Frontal cortex (tissue), 4 donors: ENCODE results near the gene PTGR2. TPM values are rescaled to one million over a fixed set of nuclear protein-coding genes. Genes with fewer than 3 reads are reported as not detected.
A peak's percentile ranks its signal among the peaks of the same experiment; 100 is the strongest.
"Not testable (repeated sequence)": the region's sequence is repeated elsewhere in the genome, so short reads cannot be mapped to it uniquely, and the experiment has no call there.

Source experiments
- DNase-seq, 2 donors: peaks; one replicate each; pipeline ENCODE4 v3.0.0; 2012; ENCODE audit warnings: low spot score in 2 of 2
- FAIRE-seq: peaks from 2 replicates; lab custom pipeline; 2012; peaks lifted over from hg19 to GRCh38; lab: Jason Lieb, UNC
- total RNA-seq: library from RNA; depleted of rRNA; stranded (reverse); fragments of >200 nt; gene quantifications from one replicate; pipeline ENCODE4 v1.2.3, GENCODE V29; 2014
- donor health status: control.
- donor health status: control.
- donor health status: control.

The PTGR2 gene
- total RNA-seq, result 4.9 TPM

DNA sequence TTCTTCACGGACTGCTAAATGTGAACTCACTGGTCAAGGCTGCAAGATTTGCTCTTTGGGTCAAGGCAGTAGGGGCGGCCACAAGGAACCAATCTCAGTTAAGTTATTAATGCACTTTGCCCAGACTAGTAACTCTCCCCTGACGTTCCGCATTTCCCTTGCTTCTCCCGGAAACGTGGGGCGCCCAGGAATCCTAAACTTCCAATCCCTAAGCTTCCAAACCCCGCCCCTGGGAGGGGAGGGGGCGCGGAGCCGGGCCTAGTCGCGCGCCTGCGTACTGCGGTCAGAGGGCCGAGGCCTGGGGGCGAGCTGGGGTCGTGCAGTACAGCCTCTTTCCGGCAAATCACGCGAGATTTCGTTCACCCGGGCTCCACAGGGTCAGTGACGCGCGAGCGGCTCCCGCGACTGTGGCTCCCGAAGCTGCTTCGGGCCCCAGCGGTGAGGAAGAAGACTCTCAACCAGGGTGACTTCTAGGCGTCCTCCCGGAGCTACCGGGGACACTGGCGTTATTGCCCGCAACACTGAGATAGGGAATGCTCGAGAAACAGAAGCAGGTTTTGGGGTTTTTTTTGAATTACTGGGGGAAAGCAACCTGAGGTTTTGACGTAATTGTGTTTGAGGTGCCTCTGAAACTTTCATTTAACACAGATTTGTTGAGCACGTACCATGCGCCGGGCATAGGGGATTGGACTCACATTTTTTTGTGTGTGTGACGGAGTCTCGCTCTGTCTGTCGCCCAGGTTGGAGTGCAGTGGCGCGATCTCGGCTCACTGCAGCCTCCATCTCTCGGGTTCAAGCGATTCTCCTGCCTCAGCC is at the start of gene PTGR2:
PTGR2 (plus strand) TSS at position 265 of the 816 bp plus-strand sequence. CDS start 7,032 bp downstream, outside the sequence.
- DNase-seq (peak; percentile 77 to 94), FAIRE-seq (no peak)

DNA sequence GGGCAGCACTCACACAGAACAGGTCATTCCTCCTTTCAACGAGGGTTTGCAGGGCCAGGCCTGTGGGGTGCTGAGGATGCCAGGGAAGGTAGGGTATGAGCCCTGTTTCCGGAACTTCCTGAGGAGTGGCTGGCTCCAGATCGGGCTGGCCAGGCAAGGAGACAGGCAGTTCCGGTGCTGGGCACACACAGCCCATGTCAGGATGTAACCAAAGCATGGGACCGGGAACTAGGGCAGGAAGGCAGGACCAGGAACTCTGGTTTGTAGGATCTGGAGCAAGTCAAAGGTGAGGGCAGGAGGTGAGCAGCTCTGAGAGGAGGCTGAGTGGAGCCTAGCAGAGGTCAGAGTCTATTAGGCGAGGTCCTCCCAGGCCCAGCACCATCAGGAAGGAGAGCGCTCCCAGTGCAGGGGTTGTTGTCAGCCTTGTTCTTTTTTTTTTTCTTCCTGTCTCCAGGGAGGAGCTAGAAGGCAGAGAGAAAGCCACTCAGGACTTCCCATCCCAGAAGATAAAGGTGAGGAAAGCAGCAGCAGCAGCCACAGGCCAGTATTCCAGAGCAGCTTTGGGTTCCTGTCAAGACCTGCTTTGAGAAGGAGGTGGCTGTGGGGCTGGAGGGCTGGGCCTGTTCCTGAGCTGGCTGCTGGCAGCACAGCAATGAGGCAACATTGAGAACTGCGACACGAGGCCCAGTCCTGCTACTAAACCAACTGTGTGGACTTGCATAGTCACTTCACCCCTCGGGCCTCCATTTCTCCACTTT is 49.0 kb upstream of the PTGR2 start:
- DNase-seq (no peak), FAIRE-seq (no peak)

DNA sequence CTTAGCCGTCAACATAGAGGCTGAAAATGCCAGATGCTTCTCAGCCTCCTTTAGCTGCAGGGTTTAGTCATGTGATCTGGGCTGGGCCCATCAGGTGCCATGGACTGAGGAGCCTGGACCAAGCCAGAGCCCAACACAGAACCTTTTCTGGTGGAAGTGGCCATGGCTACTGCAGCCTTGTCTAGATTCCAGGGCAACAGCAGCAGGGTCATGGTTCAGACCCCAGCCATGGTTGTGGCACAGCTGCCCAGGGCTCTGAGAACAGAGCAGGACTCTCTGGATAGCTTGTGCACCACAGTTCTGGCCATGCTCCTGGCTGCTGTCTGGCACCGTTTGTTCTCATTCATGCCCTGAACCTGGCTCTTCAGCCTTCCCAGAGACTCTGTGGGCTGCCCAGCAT is 47.0 kb upstream of the PTGR2 start:
- FAIRE-seq, result no peak
- DNase-seq, result no peak

DNA sequence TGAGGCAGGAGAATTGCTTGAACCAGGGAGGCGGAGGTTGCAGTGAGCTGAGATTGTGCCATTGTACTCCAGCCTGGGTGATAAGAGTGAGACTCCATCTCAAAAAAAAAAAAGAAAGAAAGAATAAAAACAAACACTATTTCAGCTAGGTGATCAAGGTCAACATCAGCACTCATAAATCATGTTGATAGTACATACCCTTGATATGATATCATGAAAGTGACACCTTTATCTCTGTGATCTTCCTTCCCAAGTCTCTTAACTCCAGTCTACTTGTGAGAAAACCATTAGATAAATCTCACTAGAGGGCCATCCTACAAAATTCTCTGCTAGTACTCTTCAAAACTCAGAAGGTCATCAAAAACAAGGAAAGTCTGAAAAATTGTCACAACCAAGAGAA is 44.2 kb upstream of the PTGR2 start:
- FAIRE-seq (no peak), DNase-seq (no peak)

DNA sequence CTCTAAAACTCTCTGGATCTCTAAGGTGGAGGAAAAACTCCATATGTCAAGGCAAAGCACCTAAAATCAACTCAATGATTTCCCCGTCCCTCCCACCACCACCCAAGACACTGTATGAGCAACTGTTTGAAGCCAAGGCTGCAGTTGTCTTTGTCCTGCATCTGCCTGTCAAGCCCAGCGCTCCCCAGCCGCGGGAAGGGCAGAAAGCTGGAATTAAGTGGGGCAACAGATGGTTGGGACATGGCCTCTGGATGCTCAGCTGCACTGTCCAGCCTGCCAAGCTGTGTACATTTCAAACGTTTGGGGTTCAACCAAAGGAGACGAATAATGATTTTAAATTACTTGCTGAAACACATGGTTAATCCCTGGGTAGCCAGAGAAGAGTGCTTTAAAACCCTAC is 42.2 kb upstream of the PTGR2 start:
- FAIRE-seq (no peak), DNase-seq (no peak)

DNA sequence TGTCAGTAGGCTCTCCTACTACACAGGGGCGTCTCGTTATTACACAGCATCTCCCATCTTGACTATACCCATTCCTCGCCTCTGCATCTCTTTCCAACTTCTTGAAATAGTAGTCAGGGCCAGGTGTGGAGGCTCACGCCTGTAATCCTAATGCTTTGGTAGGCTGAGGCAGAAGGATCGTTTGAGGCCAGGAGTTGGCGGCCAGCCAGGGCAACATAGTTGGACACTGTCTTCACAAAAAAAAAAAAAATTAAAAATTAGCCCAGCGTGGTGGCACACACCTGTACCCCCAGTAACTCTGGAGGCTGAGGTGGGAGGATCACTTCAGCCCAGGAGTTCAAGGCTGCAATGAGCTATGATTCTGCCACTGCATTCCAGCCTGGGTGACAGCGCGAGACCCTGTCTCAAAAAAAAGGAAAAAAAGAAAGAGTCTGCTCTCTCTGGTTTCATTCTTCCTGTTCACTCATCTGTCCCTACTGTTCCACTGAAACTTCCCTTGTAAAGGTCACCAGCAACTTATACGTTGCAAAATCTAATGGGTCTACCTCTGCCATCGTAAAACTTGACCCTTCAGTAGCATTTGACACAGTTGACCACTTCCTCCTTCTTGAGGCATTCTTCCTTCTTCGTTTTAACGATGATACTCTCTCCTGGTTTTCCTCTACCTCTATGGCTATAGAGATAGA is 41.0 kb upstream of the PTGR2 start:
- DNase-seq (no peak), FAIRE-seq (no peak)

DNA sequence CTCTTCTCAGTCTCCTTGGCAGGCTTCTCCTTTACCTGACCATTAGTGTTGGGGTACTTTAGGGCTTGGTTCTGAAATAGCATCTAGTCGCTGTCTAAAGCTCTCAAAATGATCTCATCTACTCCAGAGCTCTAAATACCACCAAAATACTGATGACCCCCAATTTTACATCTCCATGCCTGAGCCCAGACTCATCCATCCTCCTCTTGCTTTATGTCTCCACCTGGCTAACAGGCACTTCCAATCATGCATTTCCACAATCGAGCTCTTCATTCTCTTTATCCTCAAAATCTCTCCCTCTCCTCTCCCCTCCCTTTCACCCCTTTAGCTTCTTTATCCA is 40.5 kb upstream of the PTGR2 start:
- FAIRE-seq, result no peak
- DNase-seq, result no peak

DNA sequence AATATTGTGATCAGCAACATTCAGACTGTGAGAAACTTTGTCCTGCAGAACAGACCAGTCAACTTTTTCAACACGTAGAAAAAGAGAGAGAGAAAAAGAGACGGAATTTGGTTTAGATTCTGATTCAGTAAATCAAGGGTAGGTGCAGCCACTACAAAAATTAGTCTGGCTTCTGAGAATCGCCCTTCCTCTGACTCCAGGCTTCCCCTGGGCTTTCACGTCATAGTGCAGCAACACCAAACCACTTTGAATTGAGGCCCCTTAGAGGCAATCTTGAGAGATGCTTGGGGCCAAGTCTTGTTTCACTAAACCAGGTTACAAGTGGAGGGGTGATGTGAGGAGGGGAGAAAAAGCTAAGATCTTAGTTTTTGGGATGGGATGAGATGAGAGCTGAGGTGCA is 37.5 kb upstream of the PTGR2 start:
- DNase-seq (no peak), FAIRE-seq (no peak)

DNA sequence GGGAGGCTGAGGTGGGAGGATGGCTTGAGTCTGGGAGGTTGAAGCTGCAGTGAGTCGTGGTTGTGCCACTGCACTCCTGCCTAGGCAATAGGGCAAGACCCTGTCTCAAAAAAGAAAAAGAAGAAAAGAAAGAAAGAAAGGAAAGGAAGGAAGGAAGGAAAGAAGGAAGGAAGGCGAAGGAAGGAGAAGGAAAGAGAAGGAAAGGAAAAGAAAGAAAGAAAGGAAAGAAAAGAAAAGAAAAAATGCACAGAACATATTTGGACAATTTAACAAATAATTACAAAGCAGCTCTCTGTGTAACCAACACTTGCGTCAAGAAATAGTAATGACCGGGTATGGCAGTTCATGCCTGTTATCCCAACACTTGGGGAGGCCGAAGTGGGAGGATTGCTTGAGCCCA is 35.8 kb upstream of the PTGR2 start:
- FAIRE-seq (no peak), DNase-seq (no peak)

DNA sequence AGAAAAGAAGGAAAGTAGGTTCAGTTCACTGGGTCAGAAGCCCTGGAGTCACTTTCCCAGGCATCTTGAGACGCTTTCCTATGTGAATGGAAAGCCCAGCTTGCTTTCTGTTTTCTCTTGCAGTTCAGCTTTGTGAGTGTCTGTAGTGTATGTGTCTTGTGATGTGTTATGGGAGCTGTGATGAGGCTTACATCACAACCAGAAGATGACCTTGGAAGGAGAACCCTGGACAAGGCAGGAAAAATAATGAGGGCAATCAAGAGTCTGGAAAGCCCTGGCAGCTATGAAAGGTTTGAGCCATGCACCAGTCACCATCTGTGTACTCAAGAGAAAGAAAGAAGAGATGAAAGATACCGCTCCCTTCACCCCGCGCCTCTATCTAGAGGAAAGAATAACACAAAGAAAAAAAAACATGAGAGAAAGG is 35.2 kb upstream of the PTGR2 start:
- no peak for FAIRE-seq
- DNase-seq, result no peak

DNA sequence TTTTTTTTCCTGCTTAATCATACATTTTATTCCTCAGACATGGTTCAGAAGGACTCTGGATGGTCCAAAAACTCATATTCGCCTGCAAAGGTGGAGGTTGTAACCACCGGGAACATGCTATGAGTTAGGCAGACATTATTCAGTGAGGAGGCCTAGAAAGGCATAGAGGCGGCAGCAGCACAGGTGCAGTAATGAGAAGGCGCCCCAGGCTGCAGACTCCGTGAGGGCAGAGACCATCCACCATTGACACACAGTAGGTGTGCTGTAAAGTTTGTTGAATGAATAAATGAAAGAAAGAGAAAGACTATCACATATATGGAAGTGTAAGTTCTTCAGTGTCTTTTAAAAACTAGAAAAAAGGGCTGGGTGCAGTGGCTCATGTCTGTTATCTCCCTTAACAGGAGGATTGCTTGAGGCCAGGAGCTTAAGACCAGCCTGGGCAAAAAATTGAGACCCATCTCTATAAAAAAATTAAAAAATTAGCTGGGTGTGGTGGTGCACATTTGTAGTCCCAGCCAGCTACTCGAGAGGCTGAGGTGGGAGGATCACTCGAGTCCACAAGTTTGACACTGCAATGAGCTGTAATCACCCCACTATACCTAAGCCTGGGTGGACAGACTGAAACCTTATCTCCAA is 34.5 kb upstream of the PTGR2 start:
- no peak for DNase-seq
- no peak for FAIRE-seq

DNA sequence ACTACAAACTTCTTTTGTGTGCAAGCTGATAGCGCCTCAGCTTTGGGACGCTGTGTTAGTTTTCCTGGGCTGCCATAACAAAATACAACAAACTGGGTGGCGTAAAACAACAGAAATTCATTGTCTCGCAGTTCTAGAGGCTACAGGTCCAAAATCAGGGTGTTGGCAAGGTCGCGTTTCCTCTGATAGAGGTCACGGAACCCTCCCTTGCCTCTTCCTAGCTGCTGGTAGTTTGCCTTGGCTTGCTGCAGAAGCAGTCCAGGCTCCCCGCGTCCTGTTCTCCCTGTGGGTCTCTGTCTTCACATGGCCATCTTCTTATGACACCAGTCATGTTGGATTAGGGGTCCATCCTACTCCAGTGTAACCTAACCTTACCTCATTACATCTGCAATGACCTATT is 32.8 kb upstream of the PTGR2 start:
- no peak for FAIRE-seq

DNA sequence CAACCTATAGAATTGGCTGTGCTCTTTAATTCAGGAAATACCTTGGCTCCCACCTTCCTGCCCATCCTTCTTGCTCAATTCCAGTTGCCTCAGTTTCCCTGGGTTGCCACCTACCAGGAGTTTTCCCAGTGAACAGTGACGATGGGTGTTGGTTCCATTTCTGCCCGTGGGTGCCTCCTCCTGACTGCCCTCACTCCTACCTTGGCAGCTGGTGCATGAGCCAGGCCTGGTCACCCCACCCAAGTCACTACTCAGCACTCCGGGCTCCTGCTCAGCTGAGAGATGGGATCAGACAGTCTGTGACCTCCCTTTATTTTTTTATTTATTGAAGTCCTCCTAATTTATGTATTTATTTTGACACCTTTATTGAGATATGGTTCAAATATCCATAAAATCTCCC is 31.0 kb upstream of the PTGR2 start:
- DNase-seq (no peak), FAIRE-seq (no peak)

More for the DNA sequence above, 32.8 kb upstream of the PTGR2 start:
- no peak for DNase-seq

DNA sequence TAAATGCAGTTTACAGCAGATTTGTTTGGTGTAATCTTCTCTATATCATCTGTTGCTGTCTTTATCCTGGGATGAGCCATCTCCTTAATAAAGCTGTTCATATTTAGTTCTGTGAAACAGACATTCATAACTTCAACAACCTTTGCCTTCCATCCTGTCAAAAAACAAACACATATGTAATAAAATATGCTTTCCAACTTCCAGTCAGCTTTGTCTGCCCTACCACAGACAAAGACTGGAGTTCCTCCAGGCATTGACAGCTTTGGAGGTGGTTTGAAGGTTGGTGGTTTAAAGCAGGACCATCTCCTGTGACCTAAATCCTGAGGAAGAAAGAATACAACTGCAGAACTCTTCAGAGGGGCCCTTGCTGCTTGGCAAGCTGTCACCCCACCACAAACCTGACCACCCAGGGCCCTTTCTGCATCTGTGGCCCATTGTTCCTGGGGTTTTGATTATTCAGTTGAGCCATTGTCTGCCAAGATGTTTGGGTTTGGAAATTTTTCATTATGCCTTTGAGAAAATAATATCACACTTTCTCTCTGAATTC is 28.2 kb upstream of the PTGR2 start:
- FAIRE-seq (no peak), DNase-seq (no peak)

DNA sequence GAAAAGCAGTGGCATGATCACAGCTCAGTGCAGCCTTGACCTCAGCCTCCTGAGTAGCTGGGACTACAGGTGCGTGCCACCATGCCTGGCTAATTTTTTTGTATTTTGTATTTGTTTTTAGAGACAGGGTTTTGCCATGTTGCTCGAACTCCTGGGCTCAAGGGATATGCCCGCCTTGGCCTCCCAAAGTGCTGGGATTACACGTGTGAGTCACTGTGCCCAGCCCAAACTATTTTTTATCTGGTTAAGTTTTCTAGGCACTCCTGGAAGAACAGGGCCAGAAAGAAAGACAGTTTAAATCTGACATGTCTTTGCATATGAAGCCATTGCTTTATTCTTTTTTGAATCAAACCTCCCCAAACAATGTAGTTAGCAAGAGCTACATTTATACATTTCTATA is 27.5 kb upstream of the PTGR2 start:
- FAIRE-seq, result no peak

DNA sequence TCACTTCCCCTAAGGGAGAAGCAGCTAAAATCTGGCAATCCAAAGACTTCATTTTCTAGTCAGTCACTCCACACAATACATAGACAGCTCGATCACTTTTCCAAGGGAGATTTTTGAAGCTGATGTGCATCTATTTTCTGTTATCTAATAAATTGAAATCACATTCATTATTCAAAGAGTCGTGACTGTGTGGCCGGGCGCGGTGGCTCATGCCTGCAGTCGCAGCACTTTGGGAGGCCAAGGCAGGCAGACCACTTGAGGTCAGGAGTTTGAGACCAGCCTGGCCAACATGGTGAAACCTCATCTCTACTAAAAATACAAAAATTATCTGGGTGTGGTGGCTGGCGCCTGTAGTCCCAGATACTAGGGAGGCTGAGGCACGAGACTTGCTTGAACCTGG is 27.1 kb upstream of the PTGR2 start:
- DNase-seq (no peak), FAIRE-seq (no peak)

More for the DNA sequence above, 27.5 kb upstream of the PTGR2 start:
- DNase-seq, result no peak

DNA sequence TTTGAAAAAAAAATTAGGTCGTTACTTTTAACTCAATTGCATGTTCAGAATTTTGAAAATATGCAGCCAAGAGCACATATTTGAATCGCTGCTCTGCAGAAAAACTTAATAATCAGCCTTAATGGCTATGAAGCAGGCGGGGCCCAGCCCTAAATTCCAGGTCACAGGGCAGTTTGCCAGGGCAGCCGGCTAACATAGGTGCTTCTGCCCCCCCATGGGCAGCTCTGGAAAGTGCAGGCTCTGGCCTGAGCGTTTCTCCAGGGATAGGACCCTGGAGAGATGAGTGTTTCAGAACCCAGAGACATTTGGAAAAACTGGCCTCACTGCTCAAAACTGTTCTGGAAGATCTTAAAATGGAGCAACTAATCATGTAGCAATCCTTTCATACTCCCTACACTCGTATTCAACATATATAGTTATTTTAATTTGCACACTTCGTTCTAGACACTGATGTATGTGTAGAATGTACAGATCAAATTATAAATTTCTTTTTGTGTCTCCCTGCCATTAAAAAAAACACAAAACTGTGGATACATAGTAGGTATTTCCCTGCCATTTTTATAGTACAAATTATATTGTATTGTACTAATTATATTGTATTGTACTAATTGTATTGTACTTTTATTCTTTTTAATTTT is 26.0 kb upstream of the PTGR2 start:
- FAIRE-seq, result no peak
- DNase-seq, result peak; percentile 58 to 78

DNA sequence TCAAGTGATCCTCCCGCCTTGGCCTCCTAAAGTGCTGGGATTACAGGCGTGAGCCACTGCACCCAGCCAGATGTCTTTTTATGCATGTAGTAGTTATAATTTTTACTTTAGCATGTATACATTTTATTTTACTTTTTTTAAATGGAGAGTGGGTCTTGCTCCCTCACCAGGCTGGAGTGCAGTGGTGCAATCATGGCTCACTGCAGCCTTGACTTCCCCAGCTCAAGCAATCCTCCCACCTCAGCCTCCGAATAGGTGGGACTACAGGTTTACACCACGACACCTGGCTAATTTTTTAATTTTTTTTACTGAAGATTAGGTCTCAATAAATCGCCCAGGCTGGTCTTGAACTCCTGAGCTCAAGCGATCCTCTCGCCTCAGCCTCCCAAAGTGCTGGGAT is 24.4 kb upstream of the PTGR2 start:
- FAIRE-seq, DNase-seq: not testable (repeated sequence)

DNA sequence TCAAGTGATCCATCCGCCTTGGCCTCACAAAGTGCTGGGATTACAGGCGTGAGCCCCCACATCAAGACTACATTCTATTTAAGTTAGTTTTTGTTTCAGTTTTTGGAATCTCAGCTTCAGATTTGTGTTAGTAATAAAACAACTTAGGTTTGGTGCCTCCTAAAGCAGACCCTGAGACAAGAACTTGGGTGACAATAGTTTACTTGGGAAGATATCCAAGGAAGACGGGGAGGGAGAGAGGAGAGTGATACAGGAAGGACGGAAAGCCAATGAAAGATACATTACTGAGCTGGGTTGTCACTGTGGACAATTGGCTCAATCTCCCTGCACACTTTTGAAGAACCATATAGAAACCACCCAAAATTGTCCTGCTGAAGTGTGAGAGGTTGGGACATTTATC is 22.6 kb upstream of the PTGR2 start:
- DNase-seq, result no peak
- no peak for FAIRE-seq
